Endothelial cell of umbilical vein (primary cell): ENCODE results near the gene ASB2. TPM values are rescaled to one million over a fixed set of nuclear protein-coding genes. Genes with fewer than 3 reads are reported as not detected.

Experiments
- BruUV-seq: library from RNA; stranded (reverse); fragments of 400-500 nt; replicated peaks from 2 replicates; lab custom pipeline; 2021; lab: Mats Ljungman, UMichigan
- CTCF ChIA-PET: fragments of 300-600, 350-600 bp; sonication (Branson Sonifier 250); formaldehyde crosslinking; loops from one replicate; lab custom pipeline; 2021; ENCODE audit warnings: antibody characterized with exemption, inconsistent platforms; lab: Charles Lee
- POLR2A ChIA-PET: fragments of 300-600, 350-600 bp; sonication (Branson Sonifier 250); formaldehyde crosslinking; loops from one replicate; lab custom pipeline; 2021; ENCODE audit warnings: antibody characterized with exemption, inconsistent platforms; lab: Charles Lee
- DNase-seq: peaks from one replicate; pipeline ENCODE4 v3.0.0-alpha.2; 2011; ENCODE audit warnings: low read depth, low spot score
- FAIRE-seq: peaks from 2 replicates; lab custom pipeline; 2011; peaks lifted over from hg19 to GRCh38; lab: Jason Lieb, UNC
- H2AFZ ChIP-seq: 2 replicates; pipeline ENCODE4 v1.6.0; 2012; ENCODE audit warnings: low read depth, low read length, control low read depth, inconsistent platforms
- H3K27ac ChIP-seq: 2 replicates; pipeline ENCODE4 v1.5.1; 2011; ENCODE audit warnings: low read depth, mild to moderate bottlenecking, control low read depth, low read length, moderate library complexity; ENCODE audit not compliant: insufficient read depth
- H3K27me3 ChIP-seq, 2 experiments: 2 replicates each; pipeline versions ENCODE4 v1.6.0 to v1.6.1; 2011; ENCODE audit warnings: low read length in 2 of 2, mixed read lengths in 1 of 2; ENCODE audit not compliant: control insufficient read depth in 2 of 2, insufficient read depth in 2 of 2
- H3K36me3 ChIP-seq, 2 experiments: 2 replicates in 1 of 2; 3 replicates in 1 of 2; pipeline ENCODE4 v1.5.1; 2011; ENCODE audit warnings: low read length in 2 of 2, mild to moderate bottlenecking in 1 of 2, moderate library complexity in 1 of 2; ENCODE audit not compliant: control insufficient read depth in 2 of 2, insufficient read depth in 2 of 2; ENCODE audit errors: extremely low read depth in 1 of 2
- H3K4me1 ChIP-seq: 3 replicates; pipeline ENCODE4 v1.5.1; 2011; ENCODE audit warnings: mild to moderate bottlenecking, low read length; ENCODE audit not compliant: control insufficient read depth, insufficient read depth; ENCODE audit errors: extremely low read depth
- H3K4me2 ChIP-seq: 2 replicates; pipeline ENCODE4 v1.6.1; 2011; ENCODE audit warnings: low read length, control low read depth, mixed read lengths; ENCODE audit not compliant: insufficient read depth
- H3K4me3 ChIP-seq, 3 experiments: fragments of 200-600 bp in 1 of 3; sonication (generic), shearing (Covaris generic) in 1 of 3; replicated peaks in 1 of 3; 2 replicates each; pipeline ENCODE4 v1.5.1; 2011 to 2016; ENCODE audit warnings: control low read depth in 3 of 3, low read length in 3 of 3, mild to moderate bottlenecking in 2 of 3, inconsistent platforms in 1 of 3, low read depth in 1 of 3, moderate library complexity in 1 of 3; ENCODE audit not compliant: insufficient read depth in 1 of 3
- H3K79me2 ChIP-seq: 2 replicates; pipeline ENCODE4 v1.6.0; 2012; ENCODE audit warnings: low read length, inconsistent platforms; ENCODE audit not compliant: control insufficient read depth, insufficient read depth
- H3K9ac ChIP-seq: replicated peaks from 2 replicates; pipeline ENCODE3; 2011; ENCODE audit warnings: low read length, control low read depth; ENCODE audit not compliant: insufficient read depth; ENCODE audit errors: extremely low read depth
- H3K9me1 ChIP-seq: replicated peaks from 3 replicates; pipeline ENCODE4 v1.6.0; 2011; ENCODE audit warnings: mild to moderate bottlenecking, low read length; ENCODE audit not compliant: control insufficient read depth, insufficient read depth; ENCODE audit errors: extremely low read depth
- H3K9me3 ChIP-seq: replicated peaks from 2 replicates; pipeline ENCODE4 v1.5.1; 2012; ENCODE audit warnings: low read length, inconsistent platforms; ENCODE audit not compliant: control insufficient read depth, insufficient read depth
- H4K20me1 ChIP-seq: replicated peaks from 2 replicates; pipeline ENCODE3; 2011; ENCODE audit warnings: mild to moderate bottlenecking, low read length; ENCODE audit not compliant: control insufficient read depth, insufficient read depth; ENCODE audit errors: extremely low read depth
- EZH2 ChIP-seq: IDR thresholded peaks from 2 replicates; pipeline ENCODE4 v1.6.1; 2012; ENCODE audit warnings: borderline replicate concordance, low read depth, mild to moderate bottlenecking, moderate library complexity, low read length, inconsistent platforms; ENCODE audit not compliant: severe bottlenecking
- FOS ChIP-seq: IDR thresholded peaks from 2 replicates; pipeline ENCODE4 v1.6.1; 2011; ENCODE audit warnings: mild to moderate bottlenecking, low read length, moderate library complexity, borderline replicate concordance; ENCODE audit not compliant: insufficient read depth
- GATA2 ChIP-seq: IDR thresholded peaks from 2 replicates; pipeline ENCODE4 v1.7.0; 2011; ENCODE audit warnings: low read depth, mild to moderate bottlenecking, moderate library complexity, mixed read lengths, low read length; ENCODE audit not compliant: insufficient read length, insufficient read depth
- JUN ChIP-seq: IDR thresholded peaks from 2 replicates; pipeline ENCODE4 v1.6.1; 2011; ENCODE audit warnings: borderline replicate concordance, low read depth; ENCODE audit not compliant: insufficient read length, insufficient read depth
- MYC ChIP-seq: IDR thresholded peaks from one replicate; pipeline ENCODE4 v1.6.1; 2011; ENCODE audit warnings: mild to moderate bottlenecking, low read depth, low read length
- POLR2A ChIP-seq: IDR thresholded peaks from 2 replicates; pipeline ENCODE4 v1.6.1; 2012; ENCODE audit warnings: low read depth, mild to moderate bottlenecking, control low read depth, low read length
- POLR2AphosphoS5 ChIP-seq: IDR thresholded peaks from 2 replicates; pipeline ENCODE4 v1.6.1; 2012; ENCODE audit warnings: low read depth, mild to moderate bottlenecking, control low read depth, low read length, moderate library complexity; ENCODE audit not compliant: insufficient read depth
- dilution Hi-C: fragments of 300-500 bp; cut with MboI; formaldehyde crosslinking; loops from one replicate; pipeline ENCODE4 v1.15.0; 2019; ENCODE audit warnings: low sequenced_read_pairs; ENCODE audit not compliant: extremely low pct_ligation_motif_present
- intact Hi-C: fragments of 100-400 bp; cut with micrococcal nuclease; formaldehyde crosslinking; loops from one replicate; pipeline ENCODE4 v1.10.0; 2022
- polyA plus RNA-seq, 4 experiments: library from polyadenylated mRNA; depleted of rRNA in 3 of 4; stranded (reverse) in 3 of 4; unstranded in 1 of 4; fragments of >200 nt; gene quantifications; 2 replicates each; pipeline versions ENCODE4 v1.2.1 to v1.2.3, GENCODE V29; 2011 to 2012; ENCODE audit warnings: missing spikeins in 1 of 4
- total RNA-seq: library from RNA; stranded (reverse); gene quantifications from 2 replicates; pipeline ENCODE4 v1.2.3, GENCODE V29; 2021
- TF ChIP-seq, protein P1 (sequence below), 2 donors: IDR thresholded peaks; 1 replicate in 1 of 2; 2 replicates in 1 of 2; pipeline ENCODE4 v1.5.1; 2011; ENCODE audit warnings: low read length in 2 of 2, mild to moderate bottlenecking in 2 of 2, moderate library complexity in 2 of 2, control low read depth in 1 of 2, inconsistent platforms in 1 of 2, low read depth in 1 of 2; ENCODE audit not compliant: insufficient read depth in 1 of 2; ENCODE audit errors: extremely low read depth in 1 of 2
- TF ChIP-seq, protein P2 (sequence below): IDR thresholded peaks from 2 replicates; pipeline ENCODE4 v1.6.1; 2011; ENCODE audit not compliant: insufficient read depth, insufficient read length

The ASB2 gene
- total and polyA plus RNA-seq, 2 donors (not counting 3 experiments of a cell fraction or from before 2014, with no cell fraction given), result not detected

DNA sequence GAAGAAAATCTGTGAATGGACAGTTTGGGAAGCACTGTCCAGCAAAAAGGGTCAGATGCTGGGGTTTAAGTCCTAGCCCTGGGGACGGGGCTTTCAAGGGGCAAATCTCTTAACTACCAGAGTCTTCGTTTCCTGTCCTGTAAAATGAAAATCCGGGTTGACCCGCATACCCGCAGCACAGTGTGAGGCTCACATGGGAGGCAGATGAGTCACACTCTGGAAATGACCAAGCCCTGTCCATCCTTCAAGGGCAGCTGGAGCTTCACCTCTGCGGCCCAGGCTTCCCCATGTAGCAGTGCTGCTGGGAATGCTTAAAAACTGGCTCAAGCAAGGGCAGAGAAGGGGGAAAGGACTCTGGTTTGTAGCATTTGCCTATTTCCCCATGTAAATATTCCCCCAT, 30.3 kb downstream of the ASB2 start:
- POLR2A ChIA-PET, result no interaction called here
- no peak for FAIRE-seq
- peaks cover 0 to 1% of the 10 kb centered on the region in 2 experiments for H3K27me3 ChIP-seq

DNA sequence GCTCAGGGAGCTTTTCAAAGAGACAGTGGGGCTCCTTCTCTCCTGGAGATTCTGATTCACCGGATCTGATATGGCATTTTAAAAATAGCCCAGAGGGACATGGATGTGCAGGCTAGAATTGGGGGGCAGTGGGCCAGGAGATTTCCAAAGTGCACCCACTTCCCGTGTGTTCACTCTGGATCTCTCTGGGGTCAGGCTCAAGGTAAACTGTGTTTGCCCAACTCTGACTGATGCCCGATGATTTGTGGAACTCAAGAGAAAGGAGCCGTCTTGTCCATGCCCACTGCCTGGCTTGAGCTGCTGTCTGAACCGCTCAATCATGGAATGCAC, 31.3 kb downstream of the ASB2 start:
- Histone ChIP-seq H4K20me1 (no peaks in the 10 kb centered on the region), H3K27me3 (peaks cover 0 to 1% of the 10 kb centered on the region in 2 experiments), H3K27ac (no peak overlapping the region), H3K4me1 (peaks cover 5% of the 10 kb centered on the region), H3K9me3 (no peaks in the 10 kb centered on the region), H3K4me2 (no peak overlapping the region), H3K79me2 (no peaks in the 10 kb centered on the region), H3K9ac (no peak overlapping the region), H2AFZ (no peak overlapping the region), H3K9me1 (no peaks in the 10 kb centered on the region), H3K36me3 (no peaks in the 10 kb centered on the region), H3K4me3 (no peak overlapping the region)
- no peak for DNase-seq
- no peak for FAIRE-seq
- intact Hi-C loops (no loop called here), dilution Hi-C loops (no loop called here)
- ChIA-PET CTCF (interaction anchor here (1.0 to 1.8 kb wide), 2 partner anchors 55 to 59 kb away, joined by 3 to 4 read pairs; no protein-coding TSS in a partner anchor), POLR2A (no interaction called here)
- BruUV-seq, result no TSS peak
- TF ChIP-seq POLR2A, result no peak
- no peak for TF ChIP-seq EZH2
- no peak for TF ChIP-seq GATA2
- TF ChIP-seq, protein P1, sequence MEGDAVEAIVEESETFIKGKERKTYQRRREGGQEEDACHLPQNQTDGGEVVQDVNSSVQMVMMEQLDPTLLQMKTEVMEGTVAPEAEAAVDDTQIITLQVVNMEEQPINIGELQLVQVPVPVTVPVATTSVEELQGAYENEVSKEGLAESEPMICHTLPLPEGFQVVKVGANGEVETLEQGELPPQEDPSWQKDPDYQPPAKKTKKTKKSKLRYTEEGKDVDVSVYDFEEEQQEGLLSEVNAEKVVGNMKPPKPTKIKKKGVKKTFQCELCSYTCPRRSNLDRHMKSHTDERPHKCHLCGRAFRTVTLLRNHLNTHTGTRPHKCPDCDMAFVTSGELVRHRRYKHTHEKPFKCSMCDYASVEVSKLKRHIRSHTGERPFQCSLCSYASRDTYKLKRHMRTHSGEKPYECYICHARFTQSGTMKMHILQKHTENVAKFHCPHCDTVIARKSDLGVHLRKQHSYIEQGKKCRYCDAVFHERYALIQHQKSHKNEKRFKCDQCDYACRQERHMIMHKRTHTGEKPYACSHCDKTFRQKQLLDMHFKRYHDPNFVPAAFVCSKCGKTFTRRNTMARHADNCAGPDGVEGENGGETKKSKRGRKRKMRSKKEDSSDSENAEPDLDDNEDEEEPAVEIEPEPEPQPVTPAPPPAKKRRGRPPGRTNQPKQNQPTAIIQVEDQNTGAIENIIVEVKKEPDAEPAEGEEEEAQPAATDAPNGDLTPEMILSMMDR (IDR thresholded peaks at IDR 0.05; ENCODE audit: extremely low read depth in 1 of 2, insufficient read depth in 1 of 2, low read depth in 1 of 2, low read length in 2 of 2), result no peak
- no peak for TF ChIP-seq MYC
- TF ChIP-seq JUN, result no peak
- TF ChIP-seq, protein P2, sequence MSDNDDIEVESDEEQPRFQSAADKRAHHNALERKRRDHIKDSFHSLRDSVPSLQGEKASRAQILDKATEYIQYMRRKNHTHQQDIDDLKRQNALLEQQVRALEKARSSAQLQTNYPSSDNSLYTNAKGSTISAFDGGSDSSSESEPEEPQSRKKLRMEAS, result no peak
- TF ChIP-seq FOS, result no peak
- no peak for TF ChIP-seq POLR2AphosphoS5

More for the DNA sequence above, 30.3 kb downstream of the ASB2 start:
- no peak overlapping the region for H3K27ac ChIP-seq
- H3K4me1 ChIP-seq, result peaks cover 5% of the 10 kb centered on the region
- DNase-seq, result no peak
- no peak overlapping the region for H3K9ac ChIP-seq
- no TSS peak for BruUV-seq
- intact Hi-C loops, result no loop called here
- dilution Hi-C loops, result no loop called here
- no peaks in the 10 kb centered on the region for H3K9me1 ChIP-seq
- H3K4me3 ChIP-seq, result no peak overlapping the region
- H2AFZ ChIP-seq, result no peak overlapping the region
- no peaks in the 10 kb centered on the region for H3K36me3 ChIP-seq
- CTCF ChIA-PET, result interaction anchor here (0.9 to 1.8 kb wide), 7 partner anchors 10 to 191 kb away, joined by 3 to 6 read pairs (median 4); no protein-coding TSS in a partner anchor
- no peaks in the 10 kb centered on the region for H3K79me2 ChIP-seq
- TF ChIP-seq GATA2 (no peak), FOS (peak; percentile 24)
- no peak overlapping the region for H3K4me2 ChIP-seq
- H4K20me1 ChIP-seq, result no peaks in the 10 kb centered on the region
- H3K9me3 ChIP-seq, result no peaks in the 10 kb centered on the region
